Measurements from ENCODE around the gene TIMP3.

The TIMP3 gene

GRCh38 chr22:32796865-32797573 lies 4.5 kb upstream of the TIMP3 start:
- Histone ChIP-seq H3K9me3 (ENCODE audit: control insufficient read depth, insufficient read depth, low read length) (no peaks in the 10 kb centered on the region), H3K27me3 (ENCODE audit: control insufficient read depth, insufficient read depth, low read length) (no peaks in the 10 kb centered on the region), H3K36me3 (ENCODE audit: control insufficient read depth, insufficient read depth, low read length) (no peaks in the 10 kb centered on the region), H3K4me3 (ENCODE audit: low read length) (no peak overlapping the region), H3K4me1 (ENCODE audit: control insufficient read depth, insufficient read depth, low read length) (peaks cover 2% of the 10 kb centered on the region), H3K27ac (ENCODE audit: low read length) (no peak overlapping the region)
- WGBS (ENCODE audit: insufficient coverage, insufficient read length): no CpG with 5 or more reads among the region's 17 CpGs
- peak; percentile 31 for DNase-seq (ENCODE audit: low read depth, low spot score)

GRCh38 chr22:32799496-32799895 lies 2.0 kb upstream of the TIMP3 start:
- peaks cover 6% of the 10 kb centered on the region for H3K27me3 ChIP-seq (ENCODE audit: control insufficient read depth, insufficient read depth, low read length)
- H3K9me3 ChIP-seq (ENCODE audit: control insufficient read depth, insufficient read depth, low read length): no peaks in the 10 kb centered on the region
- H3K27ac ChIP-seq (ENCODE audit: low read length): no peak overlapping the region
- H3K4me1 ChIP-seq (ENCODE audit: control insufficient read depth, insufficient read depth, low read length): peaks cover 8% of the 10 kb centered on the region
- no peaks in the 10 kb centered on the region for H3K36me3 ChIP-seq (ENCODE audit: control insufficient read depth, insufficient read depth, low read length)
- no peak for DNase-seq (ENCODE audit: low read depth, low spot score)
- H3K4me3 ChIP-seq (ENCODE audit: low read length): no peak overlapping the region
- no CpG with 5 or more reads among the region's 6 CpGs for WGBS (ENCODE audit: insufficient coverage, insufficient read length)

- DNase-seq (ENCODE audit: low read depth, low spot score): no peak
- H3K4me3 ChIP-seq (ENCODE audit: low read length): no peak overlapping the region
- no peaks in the 10 kb centered on the region for H3K36me3 ChIP-seq (ENCODE audit: control insufficient read depth, insufficient read depth, low read length)
- H3K27ac ChIP-seq (ENCODE audit: low read length): no peak overlapping the region
- peaks cover 6% of the 10 kb centered on the region for H3K27me3 ChIP-seq (ENCODE audit: control insufficient read depth, insufficient read depth, low read length)
- no peaks in the 10 kb centered on the region for H3K9me3 ChIP-seq (ENCODE audit: control insufficient read depth, insufficient read depth, low read length)
- H3K4me1 ChIP-seq (ENCODE audit: control insufficient read depth, insufficient read depth, low read length): peaks cover 12% of the 10 kb centered on the region
- WGBS (ENCODE audit: insufficient coverage, insufficient read length): no CpG with 5 or more reads among the region's 8 CpGs
Observed at GRCh38 chr22:32800158-32800882, 1.2 kb upstream of the TIMP3 start.

- H3K9me3 ChIP-seq (ENCODE audit: control insufficient read depth, insufficient read depth, low read length): no peaks in the 10 kb centered on the region
- H3K36me3 ChIP-seq (ENCODE audit: control insufficient read depth, insufficient read depth, low read length): no peaks in the 10 kb centered on the region
- H3K4me3 ChIP-seq (ENCODE audit: low read length): peak overlapping the region; percentile 32; the same call in 1 of the 2 replicates
- H3K27me3 ChIP-seq (ENCODE audit: control insufficient read depth, insufficient read depth, low read length): peaks cover 6% of the 10 kb centered on the region
- no CpG with 5 or more reads among the region's 21 CpGs for WGBS (ENCODE audit: insufficient coverage, insufficient read length)
- H3K27ac ChIP-seq (ENCODE audit: low read length): no peak overlapping the region
- no peak for DNase-seq (ENCODE audit: low read depth, low spot score)
- peaks cover 12% of the 10 kb centered on the region for H3K4me1 ChIP-seq (ENCODE audit: control insufficient read depth, insufficient read depth, low read length)
Observed at GRCh38 chr22:32800994-32801536, 440 bp upstream of the TIMP3 start.

- no peak for DNase-seq (ENCODE audit: low read depth, low spot score)
- Histone ChIP-seq H3K27me3 (ENCODE audit: control insufficient read depth, insufficient read depth, low read length) (peaks cover 6% of the 10 kb centered on the region), H3K4me3 (ENCODE audit: low read length) (peak overlapping the region; percentile 53; the same call in 1 of the 2 replicates), H3K27ac (ENCODE audit: low read length) (no peak overlapping the region), H3K4me1 (ENCODE audit: control insufficient read depth, insufficient read depth, low read length) (peaks cover 11% of the 10 kb centered on the region), H3K36me3 (ENCODE audit: control insufficient read depth, insufficient read depth, low read length) (no peaks in the 10 kb centered on the region), H3K9me3 (ENCODE audit: control insufficient read depth, insufficient read depth, low read length) (no peaks in the 10 kb centered on the region)
- no CpG with 5 or more reads among the region's 15 CpGs for WGBS (ENCODE audit: insufficient coverage, insufficient read length)
Observed at GRCh38 chr22:32802237-32802765, 796 bp downstream of the TIMP3 start.

- WGBS (ENCODE audit: insufficient coverage, insufficient read length): no CpG with 5 or more reads among the region's 7 CpGs
- Histone ChIP-seq H3K27ac (ENCODE audit: low read length) (no peak overlapping the region), H3K27me3 (ENCODE audit: control insufficient read depth, insufficient read depth, low read length) (peaks cover 6% of the 10 kb centered on the region), H3K9me3 (ENCODE audit: control insufficient read depth, insufficient read depth, low read length) (no peaks in the 10 kb centered on the region), H3K4me1 (ENCODE audit: control insufficient read depth, insufficient read depth, low read length) (peaks cover 11% of the 10 kb centered on the region), H3K36me3 (ENCODE audit: control insufficient read depth, insufficient read depth, low read length) (no peaks in the 10 kb centered on the region), H3K4me3 (ENCODE audit: low read length) (no peak overlapping the region)
- DNase-seq (ENCODE audit: low read depth, low spot score): no peak
Observed at GRCh38 chr22:32803020-32803737, 1.7 kb downstream of the TIMP3 start.

GRCh38 chr22:32803738-32804435 lies 2.4 kb downstream of the TIMP3 start:
- Histone ChIP-seq H3K27ac (ENCODE audit: low read length) (no peak overlapping the region), H3K4me3 (ENCODE audit: low read length) (no peak overlapping the region), H3K9me3 (ENCODE audit: control insufficient read depth, insufficient read depth, low read length) (no peaks in the 10 kb centered on the region), H3K4me1 (ENCODE audit: control insufficient read depth, insufficient read depth, low read length) (peaks cover 11% of the 10 kb centered on the region), H3K36me3 (ENCODE audit: control insufficient read depth, insufficient read depth, low read length) (no peaks in the 10 kb centered on the region), H3K27me3 (ENCODE audit: control insufficient read depth, insufficient read depth, low read length) (peaks cover 6% of the 10 kb centered on the region)
- DNase-seq (ENCODE audit: low read depth, low spot score): no peak
- WGBS (ENCODE audit: insufficient coverage, insufficient read length): no CpG with 5 or more reads among the region's 13 CpGs

- no peak for DNase-seq (ENCODE audit: low read depth, low spot score)
- Histone ChIP-seq H3K4me1 (ENCODE audit: control insufficient read depth, insufficient read depth, low read length) (peaks cover 11% of the 10 kb centered on the region), H3K36me3 (ENCODE audit: control insufficient read depth, insufficient read depth, low read length) (no peaks in the 10 kb centered on the region), H3K27me3 (ENCODE audit: control insufficient read depth, insufficient read depth, low read length) (peaks cover 6% of the 10 kb centered on the region), H3K27ac (ENCODE audit: low read length) (no peak overlapping the region), H3K4me3 (ENCODE audit: low read length) (no peak overlapping the region), H3K9me3 (ENCODE audit: control insufficient read depth, insufficient read depth, low read length) (no peaks in the 10 kb centered on the region)
- WGBS (ENCODE audit: insufficient coverage, insufficient read length): no CpG with 5 or more reads among the region's 14 CpGs
Observed at GRCh38 chr22:32804531-32805360, 3.2 kb downstream of the TIMP3 start.

GRCh38 chr22:32805361-32805881 lies 3.9 kb downstream of the TIMP3 start:
- DNase-seq (ENCODE audit: low read depth, low spot score): no peak
- WGBS (ENCODE audit: insufficient coverage, insufficient read length): no CpG with 5 or more reads among the region's 4 CpGs
- Histone ChIP-seq H3K27me3 (ENCODE audit: control insufficient read depth, insufficient read depth, low read length) (peaks cover 6% of the 10 kb centered on the region), H3K4me1 (ENCODE audit: control insufficient read depth, insufficient read depth, low read length) (peaks cover 11% of the 10 kb centered on the region), H3K4me3 (ENCODE audit: low read length) (no peak overlapping the region), H3K27ac (ENCODE audit: low read length) (no peak overlapping the region), H3K9me3 (ENCODE audit: control insufficient read depth, insufficient read depth, low read length) (no peaks in the 10 kb centered on the region), H3K36me3 (ENCODE audit: control insufficient read depth, insufficient read depth, low read length) (no peaks in the 10 kb centered on the region)
